Measurements from ENCODE around the gene HOMER2. TPM values are rescaled to one million over a fixed set of nuclear protein-coding genes. Genes with fewer than 3 reads are reported as not detected.

The HOMER2 gene
- total and polyA plus RNA-seq, 8 donors = 2.9 to 144 (median 70.7) TPM

- Histone ChIP-seq H3K27me3 (no peaks in the 10 kb centered on the region), H3K9me3 (no peaks in the 10 kb centered on the region), H3K4me1 (peaks cover 0 to 19% (median 11%) of the 10 kb centered on the region in 4 donors), H3K4me3 (no peak overlapping the region), H3K27ac (peak overlapping the region in 1 of 5 donors; percentile 8), H3K36me3 (no peaks in the 10 kb centered on the region)
- no peak for DNase-seq
- intact Hi-C loops (cut with DNase I; ENCODE audit: low total_unique reads) = no loop called here
- TF ChIP-seq CTCF (IDR thresholded peaks at IDR 0.05) = no peak
- TF ChIP-seq EP300 (IDR thresholded peaks at IDR 0.05) = no peak
- TF ChIP-seq POLR2AphosphoS5 (IDR thresholded peaks at IDR 0.05) = no peak
- no peak for TF ChIP-seq POLR2A (IDR thresholded peaks at IDR 0.05)
- WGBS, 5 donors = 78 to 89% (median 82%) methylated on average over 15 of the region's 15 CpGs
Measured at GRCh38 chr15:82934100-82934880, 18.2 kb downstream of the HOMER2 start.

- Histone ChIP-seq H3K27me3 (no peaks in the 10 kb centered on the region), H3K9me3 (no peaks in the 10 kb centered on the region), H3K4me1 (peaks cover 5 to 20% (median 11%) of the 10 kb centered on the region in 4 donors), H3K4me3 (no peak overlapping the region), H3K27ac (no peak overlapping the region), H3K36me3 (no peaks in the 10 kb centered on the region)
- 84 to 92% (median 89%) methylated on average over 6 of the region's 6 CpGs for WGBS, 5 donors
- DNase-seq = no peak
- no peak for TF ChIP-seq CTCF (IDR thresholded peaks at IDR 0.05)
- TF ChIP-seq POLR2A (IDR thresholded peaks at IDR 0.05) = no peak
- TF ChIP-seq POLR2AphosphoS5 (IDR thresholded peaks at IDR 0.05) = no peak
- TF ChIP-seq EP300 (IDR thresholded peaks at IDR 0.05) = no peak
- intact Hi-C loops (cut with DNase I; ENCODE audit: low total_unique reads) = no loop called here
Measured at GRCh38 chr15:82933576-82933975, 18.9 kb downstream of the HOMER2 start.

- TF ChIP-seq POLR2AphosphoS5 (IDR thresholded peaks at IDR 0.05) (no peak), POLR2A (IDR thresholded peaks at IDR 0.05) (no peak), EP300 (IDR thresholded peaks at IDR 0.05) (no peak), CTCF (IDR thresholded peaks at IDR 0.05) (no peak)
- no peak for DNase-seq
- intact Hi-C loops (cut with DNase I; ENCODE audit: low total_unique reads) = no loop called here
- H3K27ac ChIP-seq = peak overlapping the region in 1 of 5 donors; percentile 26
- no peaks in the 10 kb centered on the region for H3K36me3 ChIP-seq
- H3K9me3 ChIP-seq = no peaks in the 10 kb centered on the region
- no peaks in the 10 kb centered on the region for H3K27me3 ChIP-seq
- no peak overlapping the region for H3K4me3 ChIP-seq
- WGBS, 5 donors = 71 to 90% (median 84%) methylated on average over 1 to 3 of the region's 3 CpGs
- H3K4me1 ChIP-seq = peaks cover 0 to 17% (median 7%) of the 10 kb centered on the region in 4 donors
Measured at GRCh38 chr15:82931221-82931620, 21.3 kb downstream of the HOMER2 start.

- TF ChIP-seq POLR2AphosphoS5 (IDR thresholded peaks at IDR 0.05) (no peak), POLR2A (IDR thresholded peaks at IDR 0.05) (no peak), EP300 (IDR thresholded peaks at IDR 0.05) (no peak), CTCF (IDR thresholded peaks at IDR 0.05) (no peak)
- Histone ChIP-seq H3K27ac (no peak overlapping the region), H3K4me1 (peaks cover 0 to 17% (median 4%) of the 10 kb centered on the region in 4 donors), H3K27me3 (no peaks in the 10 kb centered on the region), H3K4me3 (no peak overlapping the region), H3K36me3 (no peaks in the 10 kb centered on the region), H3K9me3 (no peaks in the 10 kb centered on the region)
- intact Hi-C loops (cut with DNase I; ENCODE audit: low total_unique reads) = no loop called here
- DNase-seq = no peak
- 86 to 97% (median 92%) methylated on average over 2 of the region's 2 CpGs for WGBS, 5 donors
Measured at GRCh38 chr15:82930461-82930860, 22.1 kb downstream of the HOMER2 start.

All from stomach (tissue), 9 donors.